ENCODE results near the gene CDK13. TPM values are rescaled to one million over a fixed set of nuclear protein-coding genes. Genes with fewer than 3 reads are reported as not detected.

The CDK13 gene
- total RNA-seq, 3 donors from 2014 or later: 48.1 to 59.5 (median 57.5) TPM

DNA sequence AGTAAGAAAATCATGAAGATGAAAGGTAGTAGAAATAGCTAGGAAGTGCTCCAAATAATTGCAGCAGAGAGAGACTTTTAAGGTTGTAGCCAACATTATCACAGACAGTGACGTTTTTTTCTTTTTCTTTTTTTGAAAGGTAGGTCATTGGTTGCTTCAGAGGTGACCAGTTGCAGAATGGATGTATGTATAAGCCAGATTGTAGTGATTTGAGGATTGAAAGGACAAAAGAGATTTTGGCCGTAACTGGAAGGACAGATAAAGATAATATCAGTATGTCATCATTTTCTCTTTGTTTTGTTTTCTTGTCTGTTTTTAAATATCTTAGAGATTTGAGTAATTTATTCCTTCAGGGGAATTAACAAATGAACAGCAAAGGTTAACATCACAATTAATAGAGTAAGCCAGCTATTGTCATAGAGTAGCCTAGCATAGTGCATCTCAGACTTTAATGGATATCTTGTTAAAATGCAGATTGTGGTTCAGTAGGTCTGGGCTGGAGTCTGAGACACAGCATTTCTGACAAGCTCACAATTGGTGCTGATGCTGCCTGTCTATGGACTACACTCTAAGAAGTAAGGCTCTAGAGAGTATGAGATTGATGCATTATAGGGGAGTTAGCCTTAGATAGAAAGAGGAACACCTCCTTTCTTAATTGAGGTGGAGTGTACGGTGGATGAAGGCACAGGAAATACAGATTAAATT is 28.3 kb downstream of the CDK13 start:
- Histone ChIP-seq H3K36me3 (ENCODE audit: low read depth) (no peaks in the 10 kb centered on the region), H3K9me3 (no peaks in the 10 kb centered on the region), H3K4me3 (no peak overlapping the region), H3K4me1 (ENCODE audit: low read depth) (peaks cover 9% of the 10 kb centered on the region)
- no peak for ATAC-seq
- intact Hi-C loops (cut with DNase I, micrococcal nuclease): no loop called here
- no peak for DNase-seq
- TF ChIP-seq, protein P1, sequence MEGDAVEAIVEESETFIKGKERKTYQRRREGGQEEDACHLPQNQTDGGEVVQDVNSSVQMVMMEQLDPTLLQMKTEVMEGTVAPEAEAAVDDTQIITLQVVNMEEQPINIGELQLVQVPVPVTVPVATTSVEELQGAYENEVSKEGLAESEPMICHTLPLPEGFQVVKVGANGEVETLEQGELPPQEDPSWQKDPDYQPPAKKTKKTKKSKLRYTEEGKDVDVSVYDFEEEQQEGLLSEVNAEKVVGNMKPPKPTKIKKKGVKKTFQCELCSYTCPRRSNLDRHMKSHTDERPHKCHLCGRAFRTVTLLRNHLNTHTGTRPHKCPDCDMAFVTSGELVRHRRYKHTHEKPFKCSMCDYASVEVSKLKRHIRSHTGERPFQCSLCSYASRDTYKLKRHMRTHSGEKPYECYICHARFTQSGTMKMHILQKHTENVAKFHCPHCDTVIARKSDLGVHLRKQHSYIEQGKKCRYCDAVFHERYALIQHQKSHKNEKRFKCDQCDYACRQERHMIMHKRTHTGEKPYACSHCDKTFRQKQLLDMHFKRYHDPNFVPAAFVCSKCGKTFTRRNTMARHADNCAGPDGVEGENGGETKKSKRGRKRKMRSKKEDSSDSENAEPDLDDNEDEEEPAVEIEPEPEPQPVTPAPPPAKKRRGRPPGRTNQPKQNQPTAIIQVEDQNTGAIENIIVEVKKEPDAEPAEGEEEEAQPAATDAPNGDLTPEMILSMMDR (IDR thresholded peaks at IDR 0.05): no peak

DNA sequence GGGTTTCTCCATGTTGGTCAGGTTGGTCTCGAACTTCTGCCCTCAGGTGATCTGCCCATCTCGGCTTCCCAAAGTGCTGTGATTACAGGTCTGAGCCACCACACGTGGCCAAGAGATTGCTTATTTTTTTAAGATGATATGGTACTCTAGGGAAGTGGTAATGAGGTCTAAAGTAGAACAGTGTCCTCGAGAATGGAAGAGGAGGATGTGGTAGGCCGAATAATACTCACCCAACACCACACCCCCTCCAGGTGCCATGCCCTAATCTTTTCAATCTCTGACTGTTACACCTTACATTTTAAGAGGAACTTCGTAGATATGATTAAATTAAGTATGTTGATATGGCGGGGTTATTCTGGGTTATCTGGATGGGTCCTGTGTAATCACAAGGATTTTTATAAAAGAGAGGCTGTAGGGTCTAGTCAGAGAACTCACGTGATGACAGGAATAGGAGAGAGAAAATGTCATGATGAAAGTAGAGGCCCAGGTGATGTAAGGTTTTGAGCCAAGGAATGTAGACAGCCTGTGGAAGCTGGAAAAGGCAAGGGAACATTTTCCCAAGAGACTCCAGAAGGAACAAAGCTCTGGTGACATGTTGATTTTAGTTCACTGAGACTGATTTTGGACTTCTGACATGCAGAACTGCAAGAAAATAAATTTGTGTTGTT is 29.5 kb downstream of the CDK13 start:
- H3K36me3 ChIP-seq (ENCODE audit: low read depth): no peaks in the 10 kb centered on the region
- TF ChIP-seq, protein P1 (IDR thresholded peaks at IDR 0.05): no peak
- H3K4me1 ChIP-seq (ENCODE audit: low read depth): peaks cover 8% of the 10 kb centered on the region
- intact Hi-C loops (cut with DNase I, micrococcal nuclease): no loop called here
- DNase-seq (no peak), ATAC-seq (peak; percentile 55)
- H3K4me3 ChIP-seq: no peak overlapping the region
- no peaks in the 10 kb centered on the region for H3K9me3 ChIP-seq

DNA sequence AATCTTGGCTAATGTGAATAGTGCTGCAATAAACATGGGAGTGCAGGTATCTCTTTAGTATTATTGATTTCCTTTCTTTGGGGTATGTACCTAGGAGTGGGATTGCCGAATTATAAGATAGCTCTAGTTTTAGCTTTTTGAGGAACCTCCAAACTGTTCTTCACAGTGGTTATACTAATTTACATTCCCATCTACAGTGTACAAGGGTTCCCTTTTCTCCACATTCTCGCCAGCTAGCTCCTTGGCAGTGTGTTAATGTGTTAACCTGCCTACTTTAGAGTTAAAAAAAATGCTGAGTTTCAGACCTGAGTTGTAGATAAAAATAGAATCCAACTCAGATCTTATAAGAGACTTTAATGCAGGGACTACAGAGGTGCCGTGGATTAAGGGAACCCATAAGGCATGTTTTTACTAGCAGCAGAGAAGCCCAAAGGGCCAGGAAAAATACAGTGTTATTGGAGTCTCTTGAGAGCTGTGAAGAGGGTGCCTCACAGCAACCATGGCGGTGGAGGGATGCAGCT is 35.4 kb downstream of the CDK13 start:
- H3K36me3 ChIP-seq (ENCODE audit: low read depth): no peaks in the 10 kb centered on the region
- TF ChIP-seq, protein P1 (IDR thresholded peaks at IDR 0.05): no peak
- peaks cover 7% of the 10 kb centered on the region for H3K4me1 ChIP-seq (ENCODE audit: low read depth)
- H3K9me3 ChIP-seq: no peaks in the 10 kb centered on the region
- no peak for ATAC-seq
- intact Hi-C loops (cut with DNase I, micrococcal nuclease): no loop called here
- no peak overlapping the region for H3K4me3 ChIP-seq
- no peak for DNase-seq

DNA sequence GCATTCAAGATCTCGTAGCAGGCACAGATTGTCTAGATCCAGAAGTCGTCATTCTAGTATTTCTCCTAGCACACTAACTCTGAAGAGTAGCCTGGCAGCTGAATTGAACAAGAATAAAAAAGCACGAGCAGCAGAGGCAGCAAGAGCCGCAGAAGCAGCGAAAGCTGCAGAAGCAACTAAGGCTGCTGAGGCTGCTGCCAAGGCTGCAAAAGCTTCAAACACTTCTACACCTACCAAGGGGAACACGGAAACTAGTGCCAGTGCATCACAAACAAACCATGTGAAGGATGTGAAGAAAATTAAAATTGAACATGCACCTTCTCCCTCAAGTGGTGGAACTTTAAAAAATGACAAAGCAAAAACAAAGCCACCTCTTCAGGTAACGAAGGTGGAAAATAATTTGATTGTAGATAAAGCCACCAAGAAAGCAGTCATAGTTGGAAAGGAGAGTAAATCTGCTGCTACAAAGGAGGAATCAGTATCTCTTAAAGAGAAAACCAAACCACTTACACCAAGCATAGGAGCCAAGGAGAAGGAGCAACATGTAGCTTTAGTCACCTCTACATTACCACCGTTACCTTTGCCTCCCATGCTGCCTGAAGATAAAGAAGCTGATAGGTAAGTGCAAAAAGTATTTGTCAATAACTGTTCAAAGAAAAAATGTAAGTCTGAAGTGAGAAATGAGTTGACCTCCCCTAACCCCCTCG is 37.7 kb downstream of the CDK13 start:
- DNase-seq (no peak), ATAC-seq (no peak)
- no peaks in the 10 kb centered on the region for H3K36me3 ChIP-seq (ENCODE audit: low read depth)
- peaks cover 7% of the 10 kb centered on the region for H3K4me1 ChIP-seq (ENCODE audit: low read depth)
- H3K4me3 ChIP-seq: no peak overlapping the region
- TF ChIP-seq, protein P1 (IDR thresholded peaks at IDR 0.05): no peak
- intact Hi-C loops (cut with DNase I, micrococcal nuclease): no loop called here
- no peaks in the 10 kb centered on the region for H3K9me3 ChIP-seq

DNA sequence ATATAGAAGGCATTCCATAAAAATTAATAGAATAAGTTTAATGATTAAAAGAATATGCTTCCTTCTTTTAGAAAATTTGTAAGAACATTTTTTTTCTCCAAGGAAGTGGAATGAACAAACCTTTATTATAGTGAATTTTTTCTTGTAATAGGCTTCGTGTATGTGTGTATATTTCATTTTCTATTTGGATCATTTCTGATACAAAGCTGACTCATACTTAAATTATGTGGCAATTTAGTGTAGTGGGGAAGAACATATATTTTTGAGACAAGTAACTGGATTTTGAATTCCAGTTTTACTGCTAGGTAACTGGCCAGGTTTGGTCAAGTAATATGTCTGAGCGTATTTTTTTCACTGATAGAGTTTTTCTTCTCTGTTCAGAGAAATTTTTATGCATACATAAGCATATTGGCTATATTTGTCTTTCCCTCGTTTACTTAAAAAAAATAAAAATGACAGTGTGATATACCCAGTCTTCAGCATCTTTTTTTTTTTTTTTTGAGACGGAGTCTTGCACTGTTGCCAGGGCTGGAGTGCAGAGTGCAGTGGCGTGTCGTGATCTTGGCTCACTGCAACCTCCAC is 50.8 kb downstream of the CDK13 start:
- intact Hi-C loops (cut with DNase I, micrococcal nuclease): no loop called here
- Histone ChIP-seq H3K4me1 (ENCODE audit: low read depth) (no peaks in the 10 kb centered on the region), H3K36me3 (ENCODE audit: low read depth) (no peaks in the 10 kb centered on the region), H3K9me3 (no peaks in the 10 kb centered on the region), H3K4me3 (no peak overlapping the region)
- ATAC-seq (no peak), DNase-seq (no peak)
- TF ChIP-seq, protein P1 (IDR thresholded peaks at IDR 0.05): no peak

Data from mucosa of descending colon (tissue), 3 donors.